Measurements from ENCODE around the gene ZMYND8.
A peak's percentile ranks its signal among the peaks of the same experiment; 100 is the strongest.
"Not testable (repeated sequence)": the region's sequence is repeated elsewhere in the genome, so short reads cannot be mapped to it uniquely, and the experiment has no call there.

ZMYND8 gene

GRCh38 chr20:47222468-47223119 lies 133.9 kb downstream of the ZMYND8 start:
- DNase-seq = no peak

GRCh38 chr20:47221036-47221625 lies 135.4 kb downstream of the ZMYND8 start:
- no peak for DNase-seq

- DNase-seq = peak; percentile 46 to 66 (median 55)
These were observed 136.3 kb downstream of the ZMYND8 start for GRCh38 chr20:47220161-47220582.

GRCh38 chr20:47217482-47218446 lies 138.7 kb downstream of the ZMYND8 start:
- no peak for DNase-seq

- DNase-seq = no peak
These were observed 139.6 kb downstream of the ZMYND8 start for GRCh38 chr20:47216819-47217410.

GRCh38 chr20:47215653-47216397 lies 140.7 kb downstream of the ZMYND8 start:
- DNase-seq = no peak

GRCh38 chr20:47213966-47214365 lies 142.5 kb downstream of the ZMYND8 start:
- DNase-seq = no peak

- no peak for DNase-seq
These were observed 143.8 kb downstream of the ZMYND8 start for GRCh38 chr20:47212606-47213207.

GRCh38 chr20:47211036-47211435 lies 145.5 kb downstream of the ZMYND8 start:
- DNase-seq = no peak

GRCh38 chr20:47210470-47210869 lies 146.0 kb downstream of the ZMYND8 start:
- no peak for DNase-seq

GRCh38 chr20:47209982-47210381 lies 146.5 kb downstream of the ZMYND8 start:
- DNase-seq = no peak

- DNase-seq = no peak
These were observed 147.8 kb downstream of the ZMYND8 start for GRCh38 chr20:47208534-47209174.

GRCh38 chr20:47206962-47207641 lies 149.4 kb downstream of the ZMYND8 start:
- no peak for DNase-seq

- not testable (repeated sequence) for DNase-seq
These were observed 149.9 kb downstream of the ZMYND8 start for GRCh38 chr20:47206552-47206951.

- DNase-seq = peak; percentile 14 to 56 (median 48)
These were observed 150.8 kb downstream of the ZMYND8 start for GRCh38 chr20:47205577-47206123.

- not testable (repeated sequence) for DNase-seq
These were observed 151.7 kb downstream of the ZMYND8 start for GRCh38 chr20:47204850-47205122.

- DNase-seq = peak; percentile 18 to 49 (median 37)
These were observed 152.3 kb downstream of the ZMYND8 start for GRCh38 chr20:47204008-47204849.

GRCh38 chr20:47202733-47203667 lies 153.5 kb downstream of the ZMYND8 start:
- peak; percentile 8 to 51 (median 40) for DNase-seq
